GM23248 (cell line): ENCODE measurements around the gene ESYT2. TPM values are rescaled to one million over a fixed set of nuclear protein-coding genes. Genes with fewer than 3 reads are reported as not detected.

Experiments
- DNase-seq: peaks from one replicate; pipeline ENCODE4 v3.0.0-alpha.2; 2015
- H2AFZ ChIP-seq: fragments of 200-600 bp; sonication (generic); 2 replicates; pipeline ENCODE4 v1.6.1; 2016; ENCODE audit warnings: antibody characterized with exemption
- H3F3A ChIP-seq: fragments of 200-600 bp; sonication (generic); 2 replicates; pipeline ENCODE4 v1.6.1; 2016; ENCODE audit warnings: mild to moderate bottlenecking, antibody characterized with exemption, mixed run types; ENCODE audit not compliant: insufficient read depth
- H3K27ac ChIP-seq: fragments of 200-600 bp; sonication (generic); 2 replicates; pipeline ENCODE4 v1.5.1; 2016; ENCODE audit warnings: mild to moderate bottlenecking
- H3K27me3 ChIP-seq: fragments of 200-600 bp; sonication (generic); replicated peaks from 2 replicates; pipeline ENCODE4 v1.6.1; 2016; ENCODE audit warnings: mild to moderate bottlenecking; ENCODE audit not compliant: insufficient read depth
- H3K36me3 ChIP-seq: fragments of 200-600 bp; sonication (generic); 2 replicates; pipeline ENCODE4 v1.6.1; 2016; ENCODE audit warnings: low read depth, mild to moderate bottlenecking
- H3K4me1 ChIP-seq: fragments of 200-600 bp; sonication (generic); 2 replicates; pipeline ENCODE4 v1.6.1; 2016; ENCODE audit warnings: mild to moderate bottlenecking; ENCODE audit not compliant: insufficient read depth
- H3K4me2 ChIP-seq: fragments of 200-600 bp; sonication (generic); one replicate; pipeline ENCODE4 v1.6.1; 2016; ENCODE audit warnings: mild to moderate bottlenecking; ENCODE audit not compliant: unreplicated experiment
- H3K4me3 ChIP-seq: fragments of 200-600 bp; sonication (generic); 2 replicates; pipeline ENCODE4 v1.5.1; 2016; ENCODE audit warnings: mild to moderate bottlenecking
- H3K79me2 ChIP-seq: fragments of 200-600 bp; sonication (generic); 2 replicates; pipeline ENCODE4 v1.6.1; 2016; ENCODE audit warnings: mild to moderate bottlenecking; ENCODE audit not compliant: insufficient read depth
- H3K9ac ChIP-seq: fragments of 200-600 bp; sonication (generic); 2 replicates; pipeline ENCODE4 v1.6.1; 2016; ENCODE audit warnings: mild to moderate bottlenecking
- H3K9me2 ChIP-seq: fragments of 200-600 bp; sonication (generic); 2 replicates; pipeline ENCODE4 v1.6.1; 2016; ENCODE audit warnings: mixed run types, mild to moderate bottlenecking, moderate library complexity; ENCODE audit not compliant: insufficient read depth
- H3K9me3 ChIP-seq: fragments of 200-600 bp; sonication (generic); one replicate; pipeline ENCODE4 v1.6.1; 2017; ENCODE audit warnings: low read depth
- H4K20me1 ChIP-seq: fragments of 200-600 bp; sonication (generic); 2 replicates; pipeline ENCODE4 v1.6.0; 2016; ENCODE audit not compliant: insufficient read depth
- EZH2 ChIP-seq: fragments of 200-600 bp; sonication (generic); IDR thresholded peaks from 2 replicates; pipeline ENCODE4 v1.6.1; 2018; ENCODE audit warnings: antibody characterized with exemption, mild to moderate bottlenecking; ENCODE audit not compliant: insufficient read depth, poor library complexity, severe bottlenecking
- EZH2phosphoT487 ChIP-seq: fragments of 200-600 bp; sonication (generic); IDR thresholded peaks from 2 replicates; pipeline ENCODE4 v1.6.1; 2018; ENCODE audit warnings: antibody characterized with exemption, moderate library complexity, mild to moderate bottlenecking, low read depth; ENCODE audit not compliant: insufficient read depth
- WGBS, 2 experiments: methylation state at CpG; one replicate each; pipeline ENCODE4 v1.1.6; 2015 to 2017; ENCODE audit warnings: low lambda C conversion rate in 2 of 2, low coverage in 1 of 2; ENCODE audit errors: missing lambda C conversion rate in 2 of 2; 5-methylcytosine and 5-hydroxymethylcytosine counted together
- in situ Hi-C: fragments of 300-500 bp; cut with MboI; formaldehyde crosslinking; loops from 2 replicates; pipeline ENCODE4 v1.15.0; 2020
- polyA plus RNA-seq: library from polyadenylated mRNA; unstranded; fragments of >200 nt; fragmentation: Nextera tagmentation; extraction: Ambion mirVana; gene quantifications from 2 replicates; pipeline ENCODE4 v1.2.1, GENCODE V29; 2016
- total RNA-seq: library from RNA; depleted of rRNA; stranded (reverse); fragments of >200 nt; shearing (Covaris generic); gene quantifications from 2 replicates; pipeline ENCODE4 v1.2.3, GENCODE V29; 2014

The ESYT2 gene
- total and polyA plus RNA-seq, 2 experiments from 2014 or later: 49.9 to 129 TPM

GRCh38 chr7:158726277-158726807 is 103.0 kb downstream of the ESYT2 start:
- no peak overlapping the region for H3K4me2 ChIP-seq
- no peaks in the 10 kb centered on the region for H3K27me3 ChIP-seq
- H3K9ac ChIP-seq: no peak overlapping the region
- no peak overlapping the region for H3K4me3 ChIP-seq
- 78 to 83% methylated on average over 4 of the region's 4 CpGs for WGBS, 2 experiments
- DNase-seq: no peak
- H4K20me1 ChIP-seq: no peaks in the 10 kb centered on the region
- TF ChIP-seq EZH2: no peak
- TF ChIP-seq EZH2phosphoT487: no peak
- H2AFZ ChIP-seq: no peak overlapping the region
- no peaks in the 10 kb centered on the region for H3K79me2 ChIP-seq
- H3F3A ChIP-seq: no peaks in the 10 kb centered on the region
- in situ Hi-C loops: no loop called here
- no peaks in the 10 kb centered on the region for H3K9me3 ChIP-seq
- H3K9me2 ChIP-seq: no peaks in the 10 kb centered on the region
- no peak overlapping the region for H3K27ac ChIP-seq
- no peaks in the 10 kb centered on the region for H3K4me1 ChIP-seq
- no peaks in the 10 kb centered on the region; the same call in 1 of the 2 replicates for H3K36me3 ChIP-seq

- Histone ChIP-seq H3F3A (no peaks in the 10 kb centered on the region), H3K9ac (no peak overlapping the region)
- WGBS, 2 experiments: 68 to 69% methylated on average over 4 of the region's 4 CpGs
Measured at GRCh38 chr7:158725506-158725800, 103.9 kb downstream of the ESYT2 start.

GRCh38 chr7:158724658-158725505 is 104.4 kb downstream of the ESYT2 start:
- Histone ChIP-seq H3K4me1 (no peaks in the 10 kb centered on the region), H3K9me2 (no peaks in the 10 kb centered on the region), H3K4me2 (no peak overlapping the region), H3K9me3 (no peaks in the 10 kb centered on the region), H3K36me3 (no peaks in the 10 kb centered on the region), H3K9ac (no peak overlapping the region), H3K27me3 (no peaks in the 10 kb centered on the region), H3K27ac (no peak overlapping the region), H3K4me3 (no peak overlapping the region), H2AFZ (no peak overlapping the region), H3K79me2 (no peaks in the 10 kb centered on the region), H4K20me1 (no peaks in the 10 kb centered on the region), H3F3A (no peaks in the 10 kb centered on the region)
- TF ChIP-seq EZH2 (no peak), EZH2phosphoT487 (no peak)
- DNase-seq: no peak
- 88 to 90% methylated on average over 21 of the region's 21 CpGs for WGBS, 2 experiments
- in situ Hi-C loops: no loop called here

More at GRCh38 chr7:158725506-158725800, 103.9 kb downstream of the ESYT2 start:
- no peak overlapping the region for H3K4me2 ChIP-seq
- H3K27me3 ChIP-seq: no peaks in the 10 kb centered on the region
- H3K4me3 ChIP-seq: no peak overlapping the region
- no peaks in the 10 kb centered on the region for H3K4me1 ChIP-seq
- no peaks in the 10 kb centered on the region for H3K9me3 ChIP-seq
- H3K36me3 ChIP-seq: no peaks in the 10 kb centered on the region; the same call in 1 of the 2 replicates
- no peak overlapping the region for H2AFZ ChIP-seq
- in situ Hi-C loops: no loop called here
- TF ChIP-seq EZH2phosphoT487: no peak
- TF ChIP-seq EZH2: no peak
- H3K27ac ChIP-seq: no peak overlapping the region
- DNase-seq: no peak
- H4K20me1 ChIP-seq: no peaks in the 10 kb centered on the region
- no peaks in the 10 kb centered on the region for H3K79me2 ChIP-seq
- no peaks in the 10 kb centered on the region for H3K9me2 ChIP-seq

- 76% methylated on average over 12 of the region's 12 CpGs for WGBS, 2 experiments
- Histone ChIP-seq H3K9ac (no peak overlapping the region), H3K27me3 (no peaks in the 10 kb centered on the region), H2AFZ (no peak overlapping the region), H3K4me1 (no peaks in the 10 kb centered on the region), H3K4me2 (no peak overlapping the region), H3K36me3 (no peaks in the 10 kb centered on the region), H3K9me2 (no peaks in the 10 kb centered on the region), H3K9me3 (no peaks in the 10 kb centered on the region), H3K79me2 (no peaks in the 10 kb centered on the region), H3K4me3 (no peak overlapping the region), H4K20me1 (no peaks in the 10 kb centered on the region), H3K27ac (no peak overlapping the region), H3F3A (no peaks in the 10 kb centered on the region)
- TF ChIP-seq EZH2 (no peak), EZH2phosphoT487 (no peak)
- DNase-seq: no peak
- in situ Hi-C loops: no loop called here
Measured at GRCh38 chr7:158723714-158724385, 105.5 kb downstream of the ESYT2 start.
